Mesenchymal stem cell (in vitro differentiated cells and primary cell): ENCODE measurements around the gene RRP15.

Experiments
- DNase-seq: peaks from one replicate; pipeline ENCODE4 v3.0.0-alpha.2; 2013
- H2AFZ ChIP-seq: one replicate; pipeline ENCODE4 v1.6.1; 2013; ENCODE audit warnings: low read depth, mild to moderate bottlenecking, control low read depth, inconsistent platforms, low read length, moderate library complexity
- H2AK5ac ChIP-seq: 2 replicates; pipeline ENCODE4 v1.6.1; 2013; ENCODE audit warnings: low read length, moderate library complexity, mild to moderate bottlenecking, inconsistent platforms; ENCODE audit not compliant: severe bottlenecking
- H2BK120ac ChIP-seq: one replicate; pipeline ENCODE4 v1.6.1; 2013; ENCODE audit warnings: low read depth, mild to moderate bottlenecking, inconsistent platforms, low read length, moderate library complexity
- H2BK12ac ChIP-seq, 2 experiments: one replicate each; pipeline ENCODE4 v1.6.1; 2013; ENCODE audit warnings: inconsistent platforms in 2 of 2, low read length in 2 of 2, mild to moderate bottlenecking in 2 of 2, moderate library complexity in 2 of 2, control low read depth in 1 of 2
- H2BK15ac ChIP-seq: one replicate; pipeline ENCODE4 v1.6.1; 2013; ENCODE audit warnings: mild to moderate bottlenecking, low read depth, inconsistent platforms; ENCODE audit not compliant: poor library complexity, severe bottlenecking
- H2BK5ac ChIP-seq: 2 replicates; pipeline ENCODE4 v1.6.1; 2013; ENCODE audit warnings: low read depth, mild to moderate bottlenecking, low read length, control low read depth, inconsistent platforms; ENCODE audit not compliant: poor library complexity, severe bottlenecking
- H3K14ac ChIP-seq, 2 experiments: one replicate each; pipeline ENCODE4 v1.6.1; 2013; ENCODE audit warnings: inconsistent platforms in 2 of 2, low read length in 2 of 2, control low read depth in 1 of 2, mild to moderate bottlenecking in 1 of 2, moderate library complexity in 1 of 2
- H3K18ac ChIP-seq, 2 experiments: one replicate each; pipeline ENCODE4 v1.6.1; 2013; ENCODE audit warnings: inconsistent platforms in 2 of 2, low read length in 2 of 2, control low read depth in 1 of 2, low read depth in 1 of 2, mild to moderate bottlenecking in 1 of 2
- H3K23ac ChIP-seq, 2 experiments: one replicate each; pipeline ENCODE4 v1.6.1; 2013; ENCODE audit warnings: inconsistent platforms in 2 of 2, low read length in 2 of 2, mild to moderate bottlenecking in 2 of 2, moderate library complexity in 2 of 2, control low read depth in 1 of 2
- H3K27ac ChIP-seq: 2 replicates; pipeline ENCODE4 v1.5.1; 2013; ENCODE audit warnings: mild to moderate bottlenecking, moderate library complexity, low read length, control low read depth, inconsistent platforms; ENCODE audit not compliant: poor library complexity, severe bottlenecking
- H3K27me3 ChIP-seq, 2 experiments: 2 replicates each; pipeline versions ENCODE4 v1.6.1 to v1.7.0; 2013; ENCODE audit warnings: low read length in 2 of 2, mild to moderate bottlenecking in 2 of 2, moderate library complexity in 2 of 2, control low read depth in 1 of 2, inconsistent platforms in 1 of 2; ENCODE audit not compliant: control insufficient read depth in 1 of 2, insufficient read depth in 1 of 2
- H3K36me3 ChIP-seq, 2 experiments: 2 replicates each; pipeline versions ENCODE4 v1.6.1 to v1.7.0; 2013; ENCODE audit warnings: low read length in 2 of 2, control low read depth in 1 of 2, inconsistent platforms in 1 of 2, low read depth in 1 of 2, mild to moderate bottlenecking in 1 of 2; ENCODE audit not compliant: insufficient read depth in 2 of 2, control insufficient read depth in 1 of 2
- H3K4ac ChIP-seq, 2 experiments: one replicate each; pipeline ENCODE4 v1.6.1; 2013; ENCODE audit warnings: inconsistent platforms in 2 of 2, low read length in 2 of 2, mild to moderate bottlenecking in 2 of 2, moderate library complexity in 2 of 2, control low read depth in 1 of 2, low read depth in 1 of 2
- H3K4me1 ChIP-seq: 2 replicates; pipeline ENCODE4 v1.6.1; 2013; ENCODE audit warnings: low read depth, low read length, control low read depth; ENCODE audit not compliant: control insufficient read depth, insufficient read depth
- H3K4me2 ChIP-seq: 2 replicates; pipeline ENCODE4 v1.6.1; 2013; ENCODE audit warnings: low read length, mild to moderate bottlenecking, inconsistent platforms; ENCODE audit not compliant: poor library complexity, severe bottlenecking
- H3K4me3 ChIP-seq, 2 experiments: 2 replicates each; pipeline versions ENCODE4 v1.5.1 to v1.7.0; 2013; ENCODE audit warnings: low read length in 2 of 2, mild to moderate bottlenecking in 2 of 2, control low read depth in 1 of 2, low read depth in 1 of 2; ENCODE audit not compliant: insufficient read depth in 1 of 2
- H3K79me1 ChIP-seq: replicated peaks from 2 replicates; pipeline ENCODE4 v1.6.1; 2013; ENCODE audit warnings: mild to moderate bottlenecking, control low read depth, low read length, inconsistent platforms; ENCODE audit not compliant: poor library complexity, severe bottlenecking
- H3K9ac ChIP-seq: 2 replicates; pipeline ENCODE4 v1.7.0; 2013; ENCODE audit warnings: mild to moderate bottlenecking, low read length, moderate library complexity
- H3K9me3 ChIP-seq: 2 replicates; pipeline ENCODE4 v1.7.0; 2013; ENCODE audit warnings: mild to moderate bottlenecking, low read length; ENCODE audit not compliant: control insufficient read depth
- H4K8ac ChIP-seq: one replicate; pipeline ENCODE4 v1.6.1; 2013; ENCODE audit warnings: inconsistent platforms, mild to moderate bottlenecking, low read length, moderate library complexity
- H4K91ac ChIP-seq: one replicate; pipeline ENCODE4 v1.6.1; 2013; ENCODE audit warnings: mild to moderate bottlenecking, low read length, inconsistent platforms
- WGBS: methylation state at CpG from one replicate; pipeline ENCODE4 v1.1.7; 2013; ENCODE audit warnings: mixed read lengths; 5-methylcytosine and 5-hydroxymethylcytosine counted together

Gene RRP15

DNA sequence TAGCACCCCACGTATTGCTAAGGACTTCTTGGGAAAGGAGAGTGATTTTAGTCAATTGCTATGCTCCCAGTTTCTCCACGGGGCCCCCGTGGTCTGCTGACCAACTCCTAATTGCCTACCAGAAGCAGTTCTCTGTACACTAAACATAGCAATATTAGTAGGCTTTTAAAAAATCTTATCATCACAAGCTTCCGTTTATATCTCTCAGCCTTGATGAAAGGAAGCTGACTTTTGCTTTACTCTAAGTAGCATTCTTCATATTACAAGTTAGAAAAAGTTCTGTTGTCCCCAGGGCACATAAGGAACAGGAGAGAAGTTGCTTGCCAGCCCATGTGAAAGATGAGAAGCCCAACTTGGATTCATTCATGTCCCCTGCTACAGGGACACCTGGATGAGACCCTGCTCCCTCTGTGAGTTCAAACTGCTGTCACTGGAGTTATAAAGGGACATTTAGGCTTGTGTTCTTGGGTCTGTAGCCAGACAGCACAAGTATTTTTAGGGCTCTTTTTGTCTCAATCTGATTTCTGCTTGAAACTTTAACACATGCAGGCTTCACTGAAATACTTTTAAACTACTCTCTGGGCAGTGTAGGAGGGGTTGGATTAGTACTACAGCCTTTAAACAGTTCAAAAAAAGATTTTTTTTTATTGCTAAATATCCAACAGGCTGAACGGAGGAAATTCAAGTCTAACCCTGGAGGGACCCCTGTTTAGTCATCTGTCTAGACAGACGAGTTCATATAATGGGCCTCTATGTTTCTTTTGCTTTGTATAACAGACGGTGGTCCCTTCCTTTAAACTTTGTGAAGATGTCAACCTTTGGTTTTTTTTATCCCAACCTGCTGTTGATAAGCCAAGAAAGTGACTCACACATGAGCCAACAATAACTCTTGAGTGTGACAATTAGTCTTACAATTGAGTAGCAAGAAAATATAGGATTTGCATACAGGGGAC lies 89.6 kb downstream of the RRP15 start:
- peak overlapping the region; percentile 19 for H2AK5ac ChIP-seq
- H3K4ac ChIP-seq = no peak overlapping the region
- H2BK5ac ChIP-seq = no peak overlapping the region
- H3K36me3 ChIP-seq = peaks cover 0 to 12% of the 10 kb centered on the region in 2 experiments
- peak overlapping the region; percentile 4 for H3K9ac ChIP-seq
- H3K27me3 ChIP-seq = no peaks in the 10 kb centered on the region
- peaks cover 21% of the 10 kb centered on the region for H3K4me1 ChIP-seq
- peak overlapping the region; percentile 3 for H3K27ac ChIP-seq
- DNase-seq = peak; percentile 80
- no peak overlapping the region for H3K4me2 ChIP-seq
- 16% methylated on average over 6 of the region's 7 CpGs for WGBS
- H4K91ac ChIP-seq = peak overlapping the region; percentile 11
- H3K14ac ChIP-seq = no peak overlapping the region
- peak overlapping the region in 1 of 2 experiments; percentile 88 for H2BK12ac ChIP-seq
- no peak overlapping the region for H2AFZ ChIP-seq
- no peak overlapping the region for H3K23ac ChIP-seq
- no peak overlapping the region for H3K4me3 ChIP-seq
- H2BK120ac ChIP-seq = no peak overlapping the region
- peak overlapping the region; percentile 75 for H4K8ac ChIP-seq
- H3K9me3 ChIP-seq = no peaks in the 10 kb centered on the region
- no peak overlapping the region for H2BK15ac ChIP-seq
- H3K79me1 ChIP-seq = peaks cover 2% of the 10 kb centered on the region
- H3K18ac ChIP-seq = peak overlapping the region in 1 of 2 experiments; percentile 69

- peak overlapping the region; percentile 7 for H3K4me2 ChIP-seq
- WGBS = 29% methylated on average over 2 of the region's 2 CpGs
Measured at GRCh38 chr1:218376722-218377121, 91.6 kb downstream of the RRP15 start.

DNA sequence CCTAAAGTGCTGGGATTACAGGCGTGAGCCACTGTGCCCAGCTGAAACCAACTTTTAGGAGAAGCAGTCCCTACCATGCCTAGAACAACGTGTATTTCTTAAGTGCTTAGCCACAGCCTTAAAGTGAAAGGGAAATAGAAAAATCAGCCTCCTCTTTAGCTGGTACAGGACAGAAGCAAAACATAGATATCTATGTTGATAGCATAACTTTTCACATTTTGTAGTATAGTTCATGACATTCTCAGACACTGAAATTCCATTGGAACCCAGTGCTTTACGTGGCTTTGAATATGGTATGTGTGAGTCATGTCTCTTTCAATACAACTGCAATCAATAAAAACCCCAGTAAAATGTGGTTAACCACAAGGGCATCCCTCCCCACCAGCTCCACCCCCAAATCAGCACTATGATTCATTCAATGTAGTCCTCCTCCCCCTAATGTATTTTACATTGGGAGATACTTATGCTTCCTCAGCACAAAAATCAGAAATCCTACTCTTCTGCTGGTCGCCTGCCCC lies 92.1 kb downstream of the RRP15 start:
- peak overlapping the region in 1 of 2 experiments; percentile 59 for H3K14ac ChIP-seq
- peak overlapping the region; percentile 59 to 88 for H2BK12ac ChIP-seq
- no peak overlapping the region for H3K23ac ChIP-seq
- no peak overlapping the region for H3K4ac ChIP-seq
- peak overlapping the region; percentile 52 to 64 for H3K18ac ChIP-seq
- H3K27ac ChIP-seq = peak overlapping the region; percentile 92
- no peak overlapping the region for H2BK120ac ChIP-seq
- 11% methylated on average over 2 of the region's 4 CpGs for WGBS
- no peak overlapping the region for H2BK5ac ChIP-seq
- peaks cover 20% of the 10 kb centered on the region for H3K4me1 ChIP-seq
- H3K27me3 ChIP-seq = no peaks in the 10 kb centered on the region
- no peak overlapping the region for H3K9ac ChIP-seq
- peak overlapping the region; percentile 69 for H4K8ac ChIP-seq
- DNase-seq = peak; percentile 97
- peaks cover 0 to 8% of the 10 kb centered on the region in 2 experiments for H3K36me3 ChIP-seq
- H3K4me3 ChIP-seq = no peak overlapping the region
- H3K79me1 ChIP-seq = peaks cover 2% of the 10 kb centered on the region
- no peak overlapping the region for H2BK15ac ChIP-seq
- H2AK5ac ChIP-seq = peak overlapping the region; percentile 85
- H3K4me2 ChIP-seq = peak overlapping the region; percentile 54
- H4K91ac ChIP-seq = no peak overlapping the region
- peak overlapping the region; percentile 68 for H2AFZ ChIP-seq
- H3K9me3 ChIP-seq = no peaks in the 10 kb centered on the region

More at GRCh38 chr1:218376722-218377121, 91.6 kb downstream of the RRP15 start:
- H4K8ac ChIP-seq = no peak overlapping the region
- no peak overlapping the region for H2BK15ac ChIP-seq
- no peak overlapping the region for H2BK5ac ChIP-seq
- peaks cover 2% of the 10 kb centered on the region for H3K79me1 ChIP-seq
- no peak for DNase-seq
- H3K18ac ChIP-seq = no peak overlapping the region
- H3K4ac ChIP-seq = no peak overlapping the region
- H3K14ac ChIP-seq = no peak overlapping the region
- no peaks in the 10 kb centered on the region for H3K27me3 ChIP-seq
- no peak overlapping the region for H3K23ac ChIP-seq
- peak overlapping the region in 1 of 2 experiments; percentile 79 for H2BK12ac ChIP-seq
- H4K91ac ChIP-seq = no peak overlapping the region
- H2AK5ac ChIP-seq = no peak overlapping the region
- H3K4me1 ChIP-seq = peaks cover 22% of the 10 kb centered on the region
- no peak overlapping the region for H2AFZ ChIP-seq
- no peak overlapping the region for H3K9ac ChIP-seq
- no peaks in the 10 kb centered on the region for H3K9me3 ChIP-seq
- peaks cover 0 to 8% of the 10 kb centered on the region in 2 experiments for H3K36me3 ChIP-seq
- H3K27ac ChIP-seq = peak overlapping the region; percentile 92
- H2BK120ac ChIP-seq = no peak overlapping the region
- H3K4me3 ChIP-seq = no peak overlapping the region
